ENCODE data around the gene LAMA3.

DNA sequence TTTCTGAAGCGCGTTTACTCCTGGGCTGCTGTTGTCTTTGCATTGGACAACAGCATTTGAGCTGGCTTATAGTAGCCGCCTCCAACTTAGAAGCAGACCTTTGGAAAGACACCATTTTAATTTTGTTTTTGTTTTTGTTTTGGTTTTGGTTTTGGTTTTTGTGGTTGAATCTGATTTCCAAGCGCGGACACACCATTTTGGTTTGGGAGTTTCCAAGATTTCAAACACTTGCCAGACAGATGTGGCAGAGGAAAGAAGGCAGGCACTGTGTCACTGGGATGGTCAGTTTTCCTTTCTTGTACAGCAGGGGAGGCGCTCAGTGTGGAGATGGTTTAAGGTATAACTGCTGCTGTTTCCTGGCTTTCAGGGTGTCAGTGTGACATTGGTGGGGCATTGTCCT is 126.8 kb downstream of the LAMA3 start:
- TF ChIP-seq, protein P1, sequence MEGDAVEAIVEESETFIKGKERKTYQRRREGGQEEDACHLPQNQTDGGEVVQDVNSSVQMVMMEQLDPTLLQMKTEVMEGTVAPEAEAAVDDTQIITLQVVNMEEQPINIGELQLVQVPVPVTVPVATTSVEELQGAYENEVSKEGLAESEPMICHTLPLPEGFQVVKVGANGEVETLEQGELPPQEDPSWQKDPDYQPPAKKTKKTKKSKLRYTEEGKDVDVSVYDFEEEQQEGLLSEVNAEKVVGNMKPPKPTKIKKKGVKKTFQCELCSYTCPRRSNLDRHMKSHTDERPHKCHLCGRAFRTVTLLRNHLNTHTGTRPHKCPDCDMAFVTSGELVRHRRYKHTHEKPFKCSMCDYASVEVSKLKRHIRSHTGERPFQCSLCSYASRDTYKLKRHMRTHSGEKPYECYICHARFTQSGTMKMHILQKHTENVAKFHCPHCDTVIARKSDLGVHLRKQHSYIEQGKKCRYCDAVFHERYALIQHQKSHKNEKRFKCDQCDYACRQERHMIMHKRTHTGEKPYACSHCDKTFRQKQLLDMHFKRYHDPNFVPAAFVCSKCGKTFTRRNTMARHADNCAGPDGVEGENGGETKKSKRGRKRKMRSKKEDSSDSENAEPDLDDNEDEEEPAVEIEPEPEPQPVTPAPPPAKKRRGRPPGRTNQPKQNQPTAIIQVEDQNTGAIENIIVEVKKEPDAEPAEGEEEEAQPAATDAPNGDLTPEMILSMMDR (IDR thresholded peaks at IDR 0.05), result no peak
- TF ChIP-seq POLR2A (IDR thresholded peaks at IDR 0.05), result no peak
